Loucy (cell line): ENCODE results near the gene BMPR1B.

ENCODE experiments used
- H2AFZ ChIP-seq: fragments of 200-600 bp; sonication (generic); 2 replicates; pipeline ENCODE4 v1.6.0; 2016; ENCODE audit warnings: antibody characterized with exemption, mild to moderate bottlenecking, low read length, moderate library complexity
- H3F3A ChIP-seq: fragments of 200-600 bp; 2 replicates; pipeline ENCODE4 v1.6.0; 2016; ENCODE audit warnings: antibody characterized with exemption, low read depth, mild to moderate bottlenecking
- H3K27me3 ChIP-seq: fragments of 200-600 bp; sonication (generic); 2 replicates; pipeline ENCODE4 v1.6.1; 2014; ENCODE audit warnings: low read length, mild to moderate bottlenecking; ENCODE audit not compliant: insufficient read depth, poor library complexity, severe bottlenecking
- H3K36me3 ChIP-seq: fragments of 200-600 bp; sonication (generic); 2 replicates; pipeline ENCODE4 v1.6.1; 2016; ENCODE audit warnings: low read length; ENCODE audit not compliant: insufficient read depth
- H3K4me1 ChIP-seq: fragments of 200-600 bp; sonication (generic); 2 replicates; pipeline ENCODE4 v1.5.1; 2014; ENCODE audit warnings: low read length, mild to moderate bottlenecking; ENCODE audit not compliant: insufficient read depth, poor library complexity, severe bottlenecking
- H3K4me2 ChIP-seq: fragments of 200-600 bp; sonication (generic); 2 replicates; pipeline ENCODE4 v1.6.0; 2014; ENCODE audit warnings: antibody characterized with exemption, low read length, low read depth, mild to moderate bottlenecking; ENCODE audit not compliant: poor library complexity, severe bottlenecking
- H3K4me3 ChIP-seq: fragments of 200-600 bp; sonication (generic); 2 replicates; pipeline ENCODE4 v1.5.1; 2014; ENCODE audit warnings: low read length, mild to moderate bottlenecking, mixed read lengths; ENCODE audit not compliant: poor library complexity, severe bottlenecking
- H3K79me2 ChIP-seq: fragments of 200-600 bp; sonication (generic); 2 replicates; pipeline ENCODE4 v1.6.1; 2014; ENCODE audit warnings: low read length; ENCODE audit not compliant: insufficient read depth
- H3K9ac ChIP-seq: fragments of 200-600 bp; sonication (generic); 2 replicates; pipeline ENCODE4 v1.6.0; 2014; ENCODE audit warnings: mild to moderate bottlenecking, low read depth, low read length, moderate library complexity; ENCODE audit not compliant: poor library complexity, severe bottlenecking
- H3K9me2 ChIP-seq: fragments of 200-600 bp; sonication (generic); replicated peaks from 2 replicates; pipeline ENCODE4 v1.6.1; 2016; ENCODE audit warnings: low read depth, low read length, mixed read lengths
- H3K9me3 ChIP-seq: fragments of 200-600 bp; sonication (generic); 2 replicates; pipeline ENCODE4 v1.6.1; 2014; ENCODE audit warnings: mild to moderate bottlenecking, antibody characterized with exemption, low read length, low read depth; ENCODE audit not compliant: insufficient read depth
- H4K20me1 ChIP-seq: fragments of 200-600 bp; sonication (generic); 2 replicates; pipeline ENCODE4 v1.6.0; 2014; ENCODE audit warnings: antibody characterized with exemption, low read length, mild to moderate bottlenecking; ENCODE audit not compliant: insufficient read depth, poor library complexity, severe bottlenecking
- CTCF ChIP-seq: fragments of 200-600 bp; sonication (generic); conservative IDR thresholded peaks from 2 replicates; pipeline ENCODE4 v1.5.1; 2014; ENCODE audit warnings: mild to moderate bottlenecking, antibody characterized with exemption, low read length
- EZH2phosphoT487 ChIP-seq: fragments of 200-600 bp; IDR thresholded peaks from 2 replicates; pipeline ENCODE4 v1.6.1; 2018; ENCODE audit warnings: antibody characterized with exemption, mild to moderate bottlenecking, moderate library complexity, borderline replicate concordance

Gene BMPR1B

GRCh38 chr4:94962484-94962883, 204.7 kb downstream of the BMPR1B start:
- no peak for TF ChIP-seq CTCF
- no peak for TF ChIP-seq EZH2phosphoT487
- Histone ChIP-seq H3K9me2 (no peaks in the 10 kb centered on the region), H3F3A (no peaks in the 10 kb centered on the region), H2AFZ (no peak overlapping the region), H3K4me2 (no peak overlapping the region), H3K36me3 (no peaks in the 10 kb centered on the region), H3K79me2 (no peaks in the 10 kb centered on the region), H3K9ac (no peak overlapping the region), H3K4me1 (no peaks in the 10 kb centered on the region), H3K9me3 (no peaks in the 10 kb centered on the region), H3K4me3 (no peak overlapping the region), H3K27me3 (no peaks in the 10 kb centered on the region), H4K20me1 (no peaks in the 10 kb centered on the region)

GRCh38 chr4:94965852-94966251, 208.1 kb downstream of the BMPR1B start:
- TF ChIP-seq EZH2phosphoT487, result no peak
- no peak for TF ChIP-seq CTCF
- H3K9ac ChIP-seq, result no peak overlapping the region
- H3K4me1 ChIP-seq, result no peaks in the 10 kb centered on the region
- no peak overlapping the region for H2AFZ ChIP-seq
- no peaks in the 10 kb centered on the region for H4K20me1 ChIP-seq
- H3F3A ChIP-seq, result no peaks in the 10 kb centered on the region
- H3K27me3 ChIP-seq, result no peaks in the 10 kb centered on the region
- H3K4me2 ChIP-seq, result no peak overlapping the region
- no peaks in the 10 kb centered on the region for H3K36me3 ChIP-seq
- no peaks in the 10 kb centered on the region for H3K9me3 ChIP-seq
- H3K9me2 ChIP-seq, result no peaks in the 10 kb centered on the region
- no peaks in the 10 kb centered on the region for H3K79me2 ChIP-seq
- H3K4me3 ChIP-seq, result no peak overlapping the region

GRCh38 chr4:94968493-94968892, 210.7 kb downstream of the BMPR1B start:
- Histone ChIP-seq H3K4me2 (no peak overlapping the region), H3K36me3 (no peaks in the 10 kb centered on the region), H3K9me3 (no peaks in the 10 kb centered on the region), H2AFZ (no peak overlapping the region), H3K9ac (no peak overlapping the region), H3K4me1 (no peaks in the 10 kb centered on the region), H3K27me3 (no peaks in the 10 kb centered on the region), H3K9me2 (no peaks in the 10 kb centered on the region), H3F3A (no peaks in the 10 kb centered on the region), H3K4me3 (no peak overlapping the region), H4K20me1 (no peaks in the 10 kb centered on the region), H3K79me2 (no peaks in the 10 kb centered on the region)
- TF ChIP-seq EZH2phosphoT487 (no peak), CTCF (no peak)
